GM20000 (cell line): ENCODE measurements around the gene FBXL16.

Source experiments
- DNase-seq: peaks from one replicate; pipeline ENCODE4 v3.0.0; 2012; ENCODE audit warnings: low spot score
- CTCF ChIP-seq: IDR thresholded peaks from 2 replicates; pipeline ENCODE4 v1.5.1; 2012; ENCODE audit warnings: mild to moderate bottlenecking, control low read depth; ENCODE audit errors: extremely low read depth, missing control alignments

Gene FBXL16

GRCh38 chr16:710500-711075 lies 5.0 kb upstream of the FBXL16 start:
- TF ChIP-seq CTCF: no peak
- no peak for DNase-seq

- DNase-seq: no peak
These were observed 4.2 kb upstream of the FBXL16 start for GRCh38 chr16:709566-710499.

GRCh38 chr16:708959-709358 lies 3.4 kb upstream of the FBXL16 start:
- TF ChIP-seq CTCF: no peak
- DNase-seq: no peak

More at GRCh38 chr16:709566-710499, 4.2 kb upstream of the FBXL16 start:
- no peak for TF ChIP-seq CTCF

- no peak for DNase-seq
- no peak for TF ChIP-seq CTCF
These were observed 2.4 kb upstream of the FBXL16 start for GRCh38 chr16:708019-708418.

- DNase-seq: no peak
- no peak for TF ChIP-seq CTCF
These were observed 1.5 kb upstream of the FBXL16 start for GRCh38 chr16:707062-707538.

GRCh38 chr16:706189-707061 lies 824 bp upstream of the FBXL16 start:
- no peak for TF ChIP-seq CTCF
- DNase-seq: no peak
